HepG2 (cell line): ENCODE data around the gene ALOXE3. TPM values are rescaled to one million over a fixed set of nuclear protein-coding genes. Genes with fewer than 3 reads are reported as not detected.

Experiments used
- ATF4 ChIP-seq, 2 experiments: fragments of 450-650 bp in 1 of 2; sonication (generic) in 1 of 2; formaldehyde crosslinking; IDR thresholded peaks; 2 replicates each; pipeline versions ENCODE4 v1.5.0 to v1.8.0; 2020 to 2022; ENCODE audit warnings: mild to moderate bottlenecking in 1 of 2, missing genetic modification reagents in 1 of 2
- CBX1 ChIP-seq: IDR thresholded peaks from one replicate; pipeline ENCODE4 v1.6.1; 2016; ENCODE audit warnings: antibody characterized with exemption, low read depth
- FOXA3 ChIP-seq: IDR thresholded peaks from 2 replicates; pipeline ENCODE4 v1.6.1; 2016; ENCODE audit warnings: missing genetic modification reagents, missing compliant biosample characterization
- FOXK1 ChIP-seq: sonication (generic); formaldehyde crosslinking; IDR thresholded peaks from 2 replicates; pipeline ENCODE4 v1.4.0; 2020; ENCODE audit warnings: low read depth, missing genetic modification reagents, borderline replicate concordance
- HMGXB4 ChIP-seq, 2 experiments: sonication (generic) in 1 of 2; formaldehyde crosslinking in 1 of 2; IDR thresholded peaks; 2 replicates each; pipeline versions ENCODE4 v1.4.0 to v1.6.1; 2018 to 2020; ENCODE audit warnings: missing genetic modification reagents in 2 of 2, borderline replicate concordance in 1 of 2, low read depth in 1 of 2, mild to moderate bottlenecking in 1 of 2, missing biosample characterization in 1 of 2
- NFKBIZ ChIP-seq: IDR thresholded peaks from 2 replicates; pipeline ENCODE4 v1.6.1; 2018; ENCODE audit warnings: missing genetic modification reagents, missing compliant biosample characterization
- NFRKB ChIP-seq: fragments of 450-650 bp; IDR thresholded peaks from 2 replicates; pipeline ENCODE4 v1.6.1; 2017
- NONO ChIP-seq, 2 experiments: fragments of 450-650 bp in 1 of 2; sonication (generic) in 1 of 2; formaldehyde crosslinking in 1 of 2; IDR thresholded peaks in 1 of 2; conservative IDR thresholded peaks in 1 of 2; 2 replicates each; pipeline versions ENCODE4 v1.6.1 to v1.8.0; 2017 to 2022; ENCODE audit warnings: mild to moderate bottlenecking in 1 of 2, missing genetic modification reagents in 1 of 2, moderate library complexity in 1 of 2
- NR2F2 ChIP-seq: IDR thresholded peaks from 2 replicates; pipeline ENCODE4 v1.6.1; 2012; ENCODE audit warnings: low read depth, inconsistent platforms, borderline replicate concordance
- PHF21A ChIP-seq: sonication (generic); formaldehyde crosslinking; IDR thresholded peaks from 2 replicates; pipeline ENCODE4 v1.5.0; 2020; ENCODE audit warnings: mild to moderate bottlenecking, missing genetic modification reagents
- RFXANK ChIP-seq: IDR thresholded peaks from 2 replicates; pipeline ENCODE4 v1.6.1; 2016
- TSC22D2 ChIP-seq: sonication (generic); formaldehyde crosslinking; IDR thresholded peaks from 2 replicates; pipeline ENCODE4 v1.5.1; 2020; ENCODE audit warnings: missing genetic modification reagents, mild to moderate bottlenecking, borderline replicate concordance
- YEATS4 ChIP-seq: sonication (generic); formaldehyde crosslinking; IDR thresholded peaks from 2 replicates; pipeline ENCODE4 v1.4.0; 2020; ENCODE audit warnings: missing genetic modification reagents, borderline replicate concordance
- ZNF275 ChIP-seq: sonication (generic); formaldehyde crosslinking; IDR thresholded peaks from 2 replicates; pipeline ENCODE4 v1.8.0; 2022; ENCODE audit warnings: missing genetic modification reagents, mild to moderate bottlenecking, inconsistent platforms, borderline replicate concordance
- ZNF577 ChIP-seq: sonication (generic); formaldehyde crosslinking; IDR thresholded peaks from 2 replicates; pipeline ENCODE4 v1.4.0; 2020; ENCODE audit warnings: mild to moderate bottlenecking, low read depth, missing genetic modification reagents, borderline replicate concordance
- ZNF878 ChIP-seq: sonication (generic); formaldehyde crosslinking; IDR thresholded peaks from 2 replicates; pipeline ENCODE4 v1.8.1; 2023; ENCODE audit warnings: mild to moderate bottlenecking, missing genetic modification reagents, moderate library complexity
- polyA plus RNA-seq, 8 experiments: library from polyadenylated mRNA; depleted of rRNA in 3 of 8; stranded (reverse) in 7 of 8; unstranded in 1 of 8; fragments of >200 nt; fragmentation: Illumina TruSeq in 4 of 8; extraction: Trizol in 4 of 8; gene quantifications; 2 replicates each; pipeline versions ENCODE4 v1.2.1 to v1.2.3, GENCODE V29; 2011 to 2016; ENCODE audit warnings: low read depth in 4 of 8, missing spikeins in 1 of 8, mixed read lengths in 1 of 8; ENCODE audit not compliant: insufficient read depth in 1 of 8
- total RNA-seq, 5 experiments: library from RNA; depleted of rRNA; stranded (reverse); fragments of >200 nt; fragmentation: Illumina TruSeq; extraction: Trizol; gene quantifications; 2 replicates each; pipeline ENCODE4 v1.2.3, GENCODE V29; 2016; ENCODE audit warnings: low read depth in 1 of 5
- TF ChIP-seq, protein P1 (sequence below): sonication (generic); formaldehyde crosslinking; IDR thresholded peaks from 2 replicates; pipeline ENCODE4 v1.4.0; 2020; ENCODE audit warnings: missing genetic modification reagents

Gene ALOXE3
- total and polyA plus RNA-seq, 2 of the 13 experiments (the other 11 are each of a cell fraction or from before 2014, with no cell fraction given): 0.07 TPM; not detected in 1

GRCh38 chr17:8119581-8120519, 1.5 kb upstream of the ALOXE3 start (continued):
- TF ChIP-seq ZNF577 (CRISPR knock-in tag) (no peak), CBX1 (peak; percentile 36), TSC22D2 (CRISPR knock-in tag) (0 out of 2 replicates have a peak, but pooled peaks have one; percentile 26), ZNF275 (CRISPR knock-in tag) (0 out of 2 replicates have a peak, but pooled peaks have one; percentile 58), PHF21A (CRISPR knock-in tag) (peak; percentile 78; the same call in 1 of the 2 replicates), NFRKB (no peak), NFKBIZ (CRISPR knock-in tag) (0 out of 2 replicates have a peak, but pooled peaks have one; percentile 21), FOXA3 (CRISPR knock-in tag) (peak; percentile 68), ATF4 (CRISPR knock-in tag; IDR thresholded peaks at IDR 0.05) (peak in 1 of 2 experiments; percentile 35; a peak in 1 of 4 replicates), FOXK1 (CRISPR knock-in tag) (peak; percentile 72; the same call in 1 of the 2 replicates), YEATS4 (CRISPR knock-in tag) (no peak), RFXANK (CRISPR knock-in tag) (0 out of 2 replicates have a peak, but pooled peaks have one; percentile 43), NONO (IDR thresholded peaks at IDR 0.05) (no peak), NONO (CRISPR knock-in tag; conservative IDR thresholded peaks at IDR 0.05) (peak; percentile 10; the same call in 1 of the 2 replicates), NR2F2 (peak; percentile 50; the same call in 1 of the 2 replicates), HMGXB4 (CRISPR knock-in tag; IDR thresholded peaks at IDR 0.05; ENCODE audit: borderline replicate concordance in 1 of 2, low read depth in 1 of 2) (peak; percentile 98 to 99), ZNF878 (CRISPR knock-in tag) (peak; percentile 67; the same call in 1 of the 2 replicates)
- TF ChIP-seq, protein P1, sequence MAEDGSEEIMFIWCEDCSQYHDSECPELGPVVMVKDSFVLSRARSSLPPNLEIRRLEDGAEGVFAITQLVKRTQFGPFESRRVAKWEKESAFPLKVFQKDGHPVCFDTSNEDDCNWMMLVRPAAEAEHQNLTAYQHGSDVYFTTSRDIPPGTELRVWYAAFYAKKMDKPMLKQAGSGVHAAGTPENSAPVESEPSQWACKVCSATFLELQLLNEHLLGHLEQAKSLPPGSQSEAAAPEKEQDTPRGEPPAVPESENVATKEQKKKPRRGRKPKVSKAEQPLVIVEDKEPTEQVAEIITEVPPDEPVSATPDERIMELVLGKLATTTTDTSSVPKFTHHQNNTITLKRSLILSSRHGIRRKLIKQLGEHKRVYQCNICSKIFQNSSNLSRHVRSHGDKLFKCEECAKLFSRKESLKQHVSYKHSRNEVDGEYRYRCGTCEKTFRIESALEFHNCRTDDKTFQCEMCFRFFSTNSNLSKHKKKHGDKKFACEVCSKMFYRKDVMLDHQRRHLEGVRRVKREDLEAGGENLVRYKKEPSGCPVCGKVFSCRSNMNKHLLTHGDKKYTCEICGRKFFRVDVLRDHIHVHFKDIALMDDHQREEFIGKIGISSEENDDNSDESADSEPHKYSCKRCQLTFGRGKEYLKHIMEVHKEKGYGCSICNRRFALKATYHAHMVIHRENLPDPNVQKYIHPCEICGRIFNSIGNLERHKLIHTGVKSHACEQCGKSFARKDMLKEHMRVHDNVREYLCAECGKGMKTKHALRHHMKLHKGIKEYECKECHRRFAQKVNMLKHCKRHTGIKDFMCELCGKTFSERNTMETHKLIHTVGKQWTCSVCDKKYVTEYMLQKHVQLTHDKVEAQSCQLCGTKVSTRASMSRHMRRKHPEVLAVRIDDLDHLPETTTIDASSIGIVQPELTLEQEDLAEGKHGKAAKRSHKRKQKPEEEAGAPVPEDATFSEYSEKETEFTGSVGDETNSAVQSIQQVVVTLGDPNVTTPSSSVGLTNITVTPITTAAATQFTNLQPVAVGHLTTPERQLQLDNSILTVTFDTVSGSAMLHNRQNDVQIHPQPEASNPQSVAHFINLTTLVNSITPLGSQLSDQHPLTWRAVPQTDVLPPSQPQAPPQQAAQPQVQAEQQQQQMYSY (CRISPR knock-in tag): no peak
